Measurements from ENCODE around the gene ACIN1. TPM values are rescaled to one million over a fixed set of nuclear protein-coding genes. Genes with fewer than 3 reads are reported as not detected.
A peak's percentile ranks its signal among the peaks of the same experiment; 100 is the strongest.
"Not testable (repeated sequence)": the region's sequence is repeated elsewhere in the genome, so short reads cannot be mapped to it uniquely, and the experiment has no call there.

Gene ACIN1
- total RNA-seq, 1 donor = 77.3 TPM

- DNase-seq (ENCODE audit: low read depth in 2 of 3, low spot score in 2 of 3) = no peak
These were observed 71.7 kb downstream of the ACIN1 start for GRCh38 chr14:23023022-23023794.

- DNase-seq (ENCODE audit: low read depth in 2 of 3, low spot score in 2 of 3) = no peak
These were observed 73.0 kb downstream of the ACIN1 start for GRCh38 chr14:23021889-23022442.

GRCh38 chr14:23021434-23021833 lies 73.5 kb downstream of the ACIN1 start:
- DNase-seq (ENCODE audit: low read depth in 2 of 3, low spot score in 2 of 3) = no peak

- DNase-seq (ENCODE audit: low read depth in 2 of 3, low spot score in 2 of 3) = no peak
These were observed 74.5 kb downstream of the ACIN1 start for GRCh38 chr14:23020143-23021128.

- no peak for DNase-seq (ENCODE audit: low read depth in 2 of 3, low spot score in 2 of 3)
These were observed 76.8 kb downstream of the ACIN1 start for GRCh38 chr14:23018107-23018506.

GRCh38 chr14:23017091-23017490 lies 77.8 kb downstream of the ACIN1 start:
- no peak for DNase-seq (ENCODE audit: low read depth in 2 of 3, low spot score in 2 of 3)

- DNase-seq (ENCODE audit: low read depth in 2 of 3, low spot score in 2 of 3) = no peak
These were observed 79.3 kb downstream of the ACIN1 start for GRCh38 chr14:23015618-23016017.

- DNase-seq (ENCODE audit: low read depth in 2 of 3, low spot score in 2 of 3) = not testable (repeated sequence)
These were observed 81.2 kb downstream of the ACIN1 start for GRCh38 chr14:23013749-23014054.

GRCh38 chr14:23013054-23013748 lies 81.7 kb downstream of the ACIN1 start:
- no peak for DNase-seq (ENCODE audit: low read depth in 2 of 3, low spot score in 2 of 3)

- DNase-seq (ENCODE audit: low read depth in 2 of 3, low spot score in 2 of 3) = peak in 2 of 3 donors; percentile 73 to 76
These were observed 84.8 kb downstream of the ACIN1 start, which contains the start of gene C14orf93 for GRCh38 chr14:23009939-23010726. Gene C14orf93, minus strand, starts transcription at chr14:23010143. Its CDS starts 11,120 bp downstream, at chr14:22999023.

- DNase-seq (ENCODE audit: low read depth in 2 of 3, low spot score in 2 of 3) = no peak
These were observed 85.4 kb downstream of the ACIN1 start for GRCh38 chr14:23009483-23009938.

GRCh38 chr14:23008831-23009230 lies 86.1 kb downstream of the ACIN1 start:
- DNase-seq (ENCODE audit: low read depth in 2 of 3, low spot score in 2 of 3) = no peak

Other genes starting within 250 kb of the ACIN1 start
- 47.9 TPM for gene LRP10, start 223.4 kb downstream of the ACIN1 start, total RNA-seq
- under 0.01 TPM for gene REM2, start 211.9 kb downstream of the ACIN1 start, total RNA-seq
- 84.6 TPM for gene RBM23, start 176.0 kb downstream of the ACIN1 start, total RNA-seq
- 75.9 TPM for gene PRMT5, start 165.8 kb downstream of the ACIN1 start, total RNA-seq
- 73.8 TPM for gene HAUS4, start 138.0 kb downstream of the ACIN1 start, total RNA-seq
- gene AJUBA, start 112.6 kb downstream of the ACIN1 start, total RNA-seq = 1.9 TPM
- 29.9 TPM for gene C14orf93, start 85.0 kb downstream of the ACIN1 start, total RNA-seq
- gene PSMB5, start 60.2 kb downstream of the ACIN1 start, total RNA-seq = 100 TPM
- not detected for gene PSMB11, start 52.9 kb downstream of the ACIN1 start, total RNA-seq
- 1.6 TPM for gene CDH24, start 37.6 kb downstream of the ACIN1 start, total RNA-seq
- 35.0 TPM for gene C14orf119, start 369 bp upstream of the ACIN1 start, total RNA-seq
- not detected for gene CIROP, start 9.9 kb upstream of the ACIN1 start, total RNA-seq
- 0.81 TPM for gene CEBPE, start 24.1 kb upstream of the ACIN1 start, total RNA-seq
- 2.2 TPM for gene SLC7A8, start 88.5 kb upstream of the ACIN1 start, total RNA-seq
- gene RNF212B, start 142.8 kb upstream of the ACIN1 start, total RNA-seq = not detected
- 18.9 TPM for gene HOMEZ, start 191.0 kb upstream of the ACIN1 start, total RNA-seq
- gene PPP1R3E, start 207.7 kb upstream of the ACIN1 start, total RNA-seq = 10.2 TPM
- gene BCL2L2, start 211.7 kb upstream of the ACIN1 start, total RNA-seq = 11.6 TPM
- 78.6 TPM for gene PABPN1, start 226.3 kb upstream of the ACIN1 start, total RNA-seq